COLO829 (cell line): ENCODE measurements around the gene ZNF217.
"Not testable (repeated sequence)": the region's sequence is repeated elsewhere in the genome, so short reads cannot be mapped to it uniquely, and the experiment has no call there.

ENCODE experiments used
- DNase-seq: peaks from one replicate; pipeline ENCODE4 v3.0.0; 2012; ENCODE audit warnings: low spot score

The ZNF217 gene

GRCh38 chr20:53567379-53567917 lies 26.2 kb downstream of the ZNF217 start:
- no peak for DNase-seq

DNA sequence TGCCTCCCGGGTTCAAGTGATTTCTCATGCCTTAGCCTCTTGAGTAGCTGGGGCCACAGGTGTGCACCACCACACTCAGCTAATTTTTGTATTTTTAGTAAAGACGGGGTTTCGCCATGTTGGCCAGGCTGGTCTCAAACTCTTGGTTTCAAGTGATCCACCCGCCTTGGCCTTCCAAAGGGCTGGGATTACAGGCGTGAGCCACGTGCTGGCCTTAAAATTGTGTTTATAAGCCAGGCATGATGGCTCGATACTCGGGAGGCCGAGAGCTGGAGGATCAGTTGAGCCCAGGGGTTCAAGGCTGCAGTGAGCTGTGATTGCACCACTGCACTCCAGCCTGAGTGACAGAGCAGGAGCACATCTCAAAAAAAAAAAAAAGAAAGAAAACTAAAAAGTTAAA lies 27.0 kb downstream of the ZNF217 start:
- DNase-seq: not testable (repeated sequence)

GRCh38 chr20:53565254-53565653 lies 28.4 kb downstream of the ZNF217 start:
- DNase-seq: no peak

DNA sequence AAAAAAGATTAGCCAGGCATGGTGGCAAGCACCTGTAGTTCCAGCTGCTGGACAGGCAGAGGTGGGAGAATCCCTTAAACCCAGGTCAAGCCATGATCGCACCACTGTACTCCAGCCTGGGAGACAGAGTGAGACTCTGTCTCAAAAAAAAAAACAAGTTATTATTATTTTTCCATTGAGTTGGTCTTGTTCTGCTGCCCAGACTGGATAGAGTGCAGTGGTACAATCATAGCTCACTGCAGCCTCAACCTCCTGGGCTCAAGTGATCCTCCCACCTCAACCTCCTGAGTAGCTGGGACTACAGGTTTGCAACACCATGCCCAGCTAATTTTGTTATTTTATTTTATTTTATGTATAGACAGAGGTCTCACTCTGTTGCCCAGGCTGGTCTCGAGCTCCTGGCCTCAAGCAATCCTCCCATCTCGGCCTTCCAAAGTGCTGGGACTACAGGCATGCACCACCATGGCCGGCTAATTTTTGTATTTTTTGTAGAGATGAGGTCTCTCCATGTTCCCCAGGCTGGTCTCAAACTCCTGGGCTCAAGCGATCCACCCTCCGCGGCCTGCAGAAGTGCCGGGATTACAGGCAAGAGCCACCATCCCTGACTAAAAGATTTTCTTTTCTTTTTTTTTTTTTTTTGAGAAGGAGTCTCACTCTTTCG lies 31.4 kb downstream of the ZNF217 start:
- not testable (repeated sequence) for DNase-seq

GRCh38 chr20:53561505-53561904 lies 32.1 kb downstream of the ZNF217 start:
- DNase-seq: no peak

- no peak for DNase-seq
These were observed 33.8 kb downstream of the ZNF217 start for GRCh38 chr20:53559816-53560215.

DNA sequence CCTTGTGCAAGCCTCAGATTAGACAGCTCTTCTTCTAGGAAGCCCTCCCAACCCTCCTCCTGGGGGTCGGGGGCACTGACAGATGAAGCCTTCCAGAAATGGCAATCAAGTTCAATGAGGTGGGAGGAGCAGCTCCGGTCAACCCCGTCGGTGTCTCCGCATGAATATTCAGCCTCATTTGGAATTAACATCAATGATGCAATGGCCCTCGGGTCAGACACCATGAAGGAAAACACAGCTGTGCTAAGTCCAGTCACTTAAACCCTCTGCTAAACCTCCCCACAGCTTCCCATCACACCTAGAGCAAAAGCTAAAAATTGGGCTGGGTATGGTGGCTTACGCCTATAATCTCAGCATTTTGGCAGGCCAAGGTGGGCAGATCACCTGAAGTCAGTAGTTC lies 36.5 kb downstream of the ZNF217 start:
- DNase-seq: no peak

DNA sequence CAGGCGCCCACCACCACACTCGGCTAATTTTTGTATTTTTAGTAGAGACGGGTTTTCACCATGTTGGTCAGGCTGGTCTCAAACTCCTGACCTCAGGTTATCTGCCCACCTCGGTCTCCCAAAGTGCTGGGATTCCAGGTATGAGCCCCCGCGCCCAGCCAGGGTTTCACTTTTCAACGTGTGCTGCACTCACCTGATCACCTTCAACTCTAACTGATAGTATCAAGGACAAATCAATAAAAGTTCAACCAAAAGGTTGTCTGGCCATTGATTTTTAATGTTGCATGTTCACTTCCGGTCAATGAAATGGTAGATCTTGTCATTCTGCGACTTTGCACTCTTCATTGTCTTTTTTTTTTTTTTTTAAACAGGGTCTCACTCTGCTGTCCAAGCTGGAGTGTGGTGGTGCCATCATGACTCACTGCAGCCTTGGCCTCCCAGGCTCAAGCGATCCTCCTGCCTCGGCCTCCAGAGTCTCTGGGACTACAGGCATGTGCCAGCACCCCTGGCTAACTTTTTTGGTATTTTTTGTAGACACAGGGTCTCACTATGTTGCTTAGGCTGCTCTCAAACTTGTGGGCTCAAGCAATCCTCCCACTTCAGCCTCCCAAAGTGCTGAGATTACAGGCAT lies 37.3 kb downstream of the ZNF217 start:
- no peak for DNase-seq

DNA sequence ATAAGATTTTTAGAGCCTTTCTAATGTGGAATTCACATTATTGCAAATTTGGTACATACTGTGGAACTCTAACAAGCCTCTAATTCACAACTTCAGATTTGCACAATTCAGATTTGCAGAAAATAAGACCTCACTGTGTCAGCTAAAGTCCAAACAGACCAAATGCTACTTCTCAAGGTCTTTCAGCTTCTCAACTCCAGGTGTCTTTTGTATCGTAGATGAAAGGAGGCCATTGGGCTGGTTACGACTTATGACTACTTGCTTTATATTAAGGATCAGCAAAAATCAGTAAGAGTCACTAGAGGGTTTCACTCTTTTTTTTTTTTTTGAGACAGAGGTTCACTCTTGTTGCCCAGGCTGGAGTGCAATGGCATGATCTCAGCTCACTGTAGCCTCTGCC lies 37.8 kb downstream of the ZNF217 start:
- no peak for DNase-seq

- DNase-seq: no peak
These were observed 38.6 kb downstream of the ZNF217 start for GRCh38 chr20:53555081-53555480.

DNA sequence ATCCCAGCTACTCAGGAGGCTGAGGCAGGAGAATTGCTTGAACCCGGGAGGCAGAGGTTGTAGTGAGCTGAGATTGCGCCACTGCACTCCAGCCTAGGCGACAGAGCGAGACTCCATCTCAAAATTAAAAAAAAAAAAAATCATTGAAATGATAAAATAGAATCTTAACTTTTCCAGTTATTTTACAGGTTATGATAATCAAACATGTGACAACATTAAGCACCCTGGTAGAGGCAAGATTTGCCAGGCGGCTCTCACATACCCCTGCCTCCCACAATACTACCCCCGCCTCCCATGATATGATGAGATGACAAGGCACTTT lies 41.1 kb downstream of the ZNF217 start:
- DNase-seq: not testable (repeated sequence)

- DNase-seq: not testable (repeated sequence)
These were observed 41.7 kb downstream of the ZNF217 start for GRCh38 chr20:53551719-53552571.

GRCh38 chr20:53550280-53551187 lies 43.1 kb downstream of the ZNF217 start:
- DNase-seq: no peak

GRCh38 chr20:53547664-53548239 lies 45.9 kb downstream of the ZNF217 start:
- peak; percentile 95 for DNase-seq

DNA sequence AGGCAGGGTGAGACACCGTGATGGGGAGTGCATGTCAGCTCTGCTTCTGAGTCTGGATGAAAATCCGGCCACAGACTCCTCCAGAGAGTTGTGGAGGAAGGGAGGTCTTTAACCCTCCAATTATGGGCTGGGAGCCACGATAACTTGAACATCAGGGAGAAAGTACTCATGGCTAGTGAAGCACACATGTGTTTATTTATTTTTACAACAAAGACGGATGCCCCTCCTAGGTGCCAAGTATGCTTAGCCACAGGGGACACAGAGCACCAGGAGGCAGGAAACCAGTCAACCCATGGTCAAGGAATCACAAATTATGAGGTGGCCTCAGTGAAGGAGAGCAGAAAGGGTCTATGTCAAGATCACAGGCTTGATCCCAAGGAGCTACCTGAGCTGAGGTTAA lies 54.1 kb downstream of the ZNF217 start:
- DNase-seq: no peak

- DNase-seq: not testable (repeated sequence)
These were observed 57.3 kb downstream of the ZNF217 start for GRCh38 chr20:53536382-53536781.

- DNase-seq: no peak
These were observed 57.8 kb downstream of the ZNF217 start for GRCh38 chr20:53535878-53536277.

DNA sequence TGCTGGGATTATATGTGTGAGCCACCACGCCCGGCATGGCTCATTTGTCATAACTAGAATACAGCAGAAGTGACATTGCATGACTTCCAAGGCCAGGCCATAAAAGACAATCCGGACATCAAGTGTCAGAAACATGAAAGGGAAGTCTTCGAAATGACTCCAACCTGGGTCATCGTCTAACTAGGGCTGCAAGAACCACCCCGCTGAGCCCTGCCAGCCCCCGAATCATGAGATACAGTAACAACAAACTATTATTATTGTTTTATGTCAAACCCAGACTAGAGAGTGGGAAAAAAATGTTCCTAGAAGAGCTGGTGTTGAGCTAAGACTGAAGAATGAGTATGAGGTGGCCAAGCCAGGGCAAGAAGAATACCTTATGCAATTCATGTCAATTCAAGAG lies 59.6 kb downstream of the ZNF217 start:
- no peak for DNase-seq

GRCh38 chr20:53533500-53533899 lies 60.1 kb downstream of the ZNF217 start:
- DNase-seq: no peak

DNA sequence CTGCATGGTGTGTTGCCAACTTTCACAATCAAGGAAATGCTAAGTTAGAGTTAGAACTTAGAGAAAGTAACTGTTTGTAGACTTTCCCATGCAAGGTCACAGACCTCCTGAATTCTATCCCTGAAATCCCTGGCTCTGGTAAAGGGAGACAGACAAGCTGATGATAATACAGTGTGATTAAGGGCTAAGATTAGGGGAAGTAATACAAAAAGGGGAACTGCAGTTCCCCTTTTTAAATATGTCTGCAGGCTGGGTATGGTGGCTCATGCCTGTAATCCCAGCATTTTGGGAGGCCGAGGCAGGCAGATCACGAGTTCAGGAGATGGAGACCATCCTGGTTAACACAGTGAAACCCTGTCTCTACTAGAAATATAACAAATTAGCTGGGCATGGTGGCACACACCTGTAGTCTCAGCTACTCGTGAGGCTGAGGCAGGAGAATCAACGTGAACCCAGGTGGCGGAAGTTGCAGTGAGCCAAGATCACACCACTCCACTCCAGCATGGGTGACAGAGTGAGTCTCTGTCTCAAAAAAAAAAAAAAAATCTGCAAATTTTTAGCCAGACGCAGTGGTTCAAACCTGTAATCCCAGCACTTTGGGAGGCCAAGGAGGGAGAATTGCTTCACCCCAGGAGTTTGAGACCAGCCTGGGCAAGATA lies 60.9 kb downstream of the ZNF217 start:
- DNase-seq: not testable (repeated sequence)

DNA sequence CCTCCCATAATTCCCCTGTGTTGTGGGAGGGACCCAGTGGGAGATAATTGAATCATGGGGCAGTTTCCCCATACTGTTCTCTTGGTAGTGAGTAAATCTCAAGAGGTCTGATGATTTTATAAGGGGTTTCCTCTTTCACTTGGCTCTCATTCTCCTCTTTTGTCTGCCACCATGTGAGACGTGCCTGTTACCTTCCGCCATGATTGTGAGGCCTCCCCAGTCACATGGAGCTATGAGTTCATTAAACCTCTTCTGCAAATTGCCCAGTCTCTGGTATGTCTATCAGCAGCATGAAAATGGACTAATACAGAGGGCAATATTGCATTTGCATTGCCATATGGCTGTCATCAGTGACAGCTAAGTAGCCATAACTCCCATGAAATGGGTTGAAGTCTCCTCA lies 63.2 kb downstream of the ZNF217 start:
- no peak for DNase-seq
